Measurements from ENCODE around the gene FBXO2.

- no peak for TF ChIP-seq POLR2AphosphoS5 (IDR thresholded peaks at IDR 0.05; ENCODE audit: low read depth, low read length)
- TF ChIP-seq, protein P1, sequence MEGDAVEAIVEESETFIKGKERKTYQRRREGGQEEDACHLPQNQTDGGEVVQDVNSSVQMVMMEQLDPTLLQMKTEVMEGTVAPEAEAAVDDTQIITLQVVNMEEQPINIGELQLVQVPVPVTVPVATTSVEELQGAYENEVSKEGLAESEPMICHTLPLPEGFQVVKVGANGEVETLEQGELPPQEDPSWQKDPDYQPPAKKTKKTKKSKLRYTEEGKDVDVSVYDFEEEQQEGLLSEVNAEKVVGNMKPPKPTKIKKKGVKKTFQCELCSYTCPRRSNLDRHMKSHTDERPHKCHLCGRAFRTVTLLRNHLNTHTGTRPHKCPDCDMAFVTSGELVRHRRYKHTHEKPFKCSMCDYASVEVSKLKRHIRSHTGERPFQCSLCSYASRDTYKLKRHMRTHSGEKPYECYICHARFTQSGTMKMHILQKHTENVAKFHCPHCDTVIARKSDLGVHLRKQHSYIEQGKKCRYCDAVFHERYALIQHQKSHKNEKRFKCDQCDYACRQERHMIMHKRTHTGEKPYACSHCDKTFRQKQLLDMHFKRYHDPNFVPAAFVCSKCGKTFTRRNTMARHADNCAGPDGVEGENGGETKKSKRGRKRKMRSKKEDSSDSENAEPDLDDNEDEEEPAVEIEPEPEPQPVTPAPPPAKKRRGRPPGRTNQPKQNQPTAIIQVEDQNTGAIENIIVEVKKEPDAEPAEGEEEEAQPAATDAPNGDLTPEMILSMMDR (IDR thresholded peaks at IDR 0.05 in 2 of 3, conservative IDR thresholded peaks at IDR 0.05 in 1 of 3; ENCODE audit: borderline replicate concordance in 1 of 3, insufficient read depth in 1 of 3, low read depth in 2 of 3, low read length in 2 of 3) = no peak
- TF ChIP-seq MAX (IDR thresholded peaks at IDR 0.05) = no peak
- TF ChIP-seq EZH2 (IDR thresholded peaks at IDR 0.05) = no peak
- no peak for TF ChIP-seq POLR2A (IDR thresholded peaks at IDR 0.05; ENCODE audit: borderline replicate concordance, extremely low read depth, insufficient read depth, insufficient read length)
- no peak for TF ChIP-seq REST (IDR thresholded peaks at IDR 0.05; ENCODE audit: low read depth)
- no peak for TF ChIP-seq EGR1 (IDR thresholded peaks at IDR 0.05; ENCODE audit: low read depth)
- TF ChIP-seq TCF7L2 (IDR thresholded peaks at IDR 0.05; ENCODE audit: borderline replicate concordance, extremely low read depth, insufficient read depth, insufficient read length) = no peak
- no peak for TF ChIP-seq SIN3A (IDR thresholded peaks at IDR 0.05; ENCODE audit: low read depth)
- TF ChIP-seq SRF (IDR thresholded peaks at IDR 0.05; ENCODE audit: low read depth) = no peak
- no peak for TF ChIP-seq CEBPB (IDR thresholded peaks at IDR 0.05; ENCODE audit: low read depth)
- no peak for TF ChIP-seq ZFX (IDR thresholded peaks at IDR 0.05)
Measured at GRCh38 chr1:11674488-11674887, 20.3 kb upstream of the FBXO2 start.
